ENCODE measurements around the gene LAMTOR3.

DNA sequence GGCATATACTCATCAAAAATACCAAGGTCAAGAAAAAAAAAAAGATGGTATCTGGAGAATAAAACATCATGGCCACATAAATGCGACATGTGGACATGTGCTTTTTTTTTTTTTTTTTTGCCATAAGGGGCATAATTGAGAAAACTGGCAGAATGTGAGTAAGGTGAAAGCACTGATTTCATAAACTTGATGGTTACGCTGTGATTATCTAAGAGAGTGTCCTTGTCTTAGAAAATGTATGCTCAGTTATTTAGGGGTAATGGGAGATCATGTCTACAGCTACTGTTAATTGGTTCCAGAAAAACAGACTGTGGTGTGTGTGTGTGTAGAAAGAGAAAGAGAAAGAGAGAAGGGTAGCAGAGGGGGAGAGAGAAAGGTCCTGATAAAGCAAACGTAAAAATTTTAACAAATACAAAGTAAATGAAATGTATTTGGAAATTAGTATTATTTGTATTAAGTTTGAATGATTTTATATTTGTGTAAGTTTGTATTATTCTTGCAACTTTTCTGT is 44.1 kb upstream of the LAMTOR3 start:
- TF ChIP-seq ZBTB8A (IDR thresholded peaks at IDR 0.05; ENCODE audit: partially characterized antibody) (no peak), NRF1 (conservative IDR thresholded peaks at IDR 0.05 in 1 of 2, IDR thresholded peaks at IDR 0.05 in 1 of 2) (no peak), SP2 (IDR thresholded peaks at IDR 0.05; ENCODE audit: extremely low read depth, low read depth, low read length, poor library complexity, severe bottlenecking) (no peak), BACH1 (tag; IDR thresholded peaks at IDR 0.05) (no peak), JUNB (CRISPR knock-in tag; conservative IDR thresholded peaks at IDR 0.05) (no peak), MAZ (CRISPR knock-in tag; conservative IDR thresholded peaks at IDR 0.05 in 1 of 2, IDR thresholded peaks at IDR 0.05 in 1 of 2) (no peak), EHMT2 (IDR thresholded peaks at IDR 0.05) (no peak)
